GM21723 (cell line): Measurements from ENCODE around the gene IL15.
A peak's percentile ranks its signal among the peaks of the same experiment; 100 is the strongest.

Source experiments
- ATAC-seq: cut with Tn5 transposase; IDR thresholded peaks from one replicate; pipeline ENCODE4 v1.9.1; 2021; ENCODE audit warnings: mild to moderate bottlenecking, moderate library complexity; ENCODE audit not compliant: unreplicated experiment

Gene IL15

DNA sequence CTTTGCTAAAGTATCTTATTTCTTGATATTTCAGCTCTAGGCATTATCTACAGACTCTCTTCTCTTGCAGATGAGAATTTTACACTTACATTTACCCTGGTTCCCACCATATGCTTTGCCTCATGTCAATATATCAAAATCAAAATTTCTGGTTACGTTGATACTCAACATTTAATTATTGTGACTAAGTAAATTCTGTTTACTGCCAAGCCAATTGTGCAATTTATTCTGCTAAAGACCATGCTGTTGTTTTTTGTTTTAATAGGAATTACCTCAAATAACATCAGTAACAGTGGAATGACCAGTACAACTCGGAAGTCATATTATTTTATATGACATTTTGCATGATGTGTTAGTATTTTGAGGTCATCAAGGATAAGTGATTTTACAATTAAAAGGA is 125.5 kb downstream of the IL15 start:
- no peak for ATAC-seq

DNA sequence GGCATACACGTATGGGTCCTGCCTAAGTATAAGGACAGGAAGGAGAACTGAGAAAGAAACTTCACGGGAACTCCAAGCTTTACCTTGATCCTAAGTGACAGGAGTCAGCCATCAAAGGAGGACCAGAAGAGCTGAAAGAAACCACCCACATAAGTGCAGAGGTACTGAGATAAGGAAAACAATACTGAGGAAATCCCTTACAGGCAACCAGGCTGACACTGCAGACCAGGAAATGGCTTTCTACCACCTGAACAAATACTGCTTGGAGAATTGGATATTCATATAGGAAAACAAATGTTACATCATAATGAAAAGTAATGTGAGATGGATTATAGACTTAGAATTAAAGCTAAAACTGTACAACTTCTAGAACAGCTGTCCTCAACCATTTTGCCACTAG is 127.0 kb downstream of the IL15 start:
- ATAC-seq = no peak

DNA sequence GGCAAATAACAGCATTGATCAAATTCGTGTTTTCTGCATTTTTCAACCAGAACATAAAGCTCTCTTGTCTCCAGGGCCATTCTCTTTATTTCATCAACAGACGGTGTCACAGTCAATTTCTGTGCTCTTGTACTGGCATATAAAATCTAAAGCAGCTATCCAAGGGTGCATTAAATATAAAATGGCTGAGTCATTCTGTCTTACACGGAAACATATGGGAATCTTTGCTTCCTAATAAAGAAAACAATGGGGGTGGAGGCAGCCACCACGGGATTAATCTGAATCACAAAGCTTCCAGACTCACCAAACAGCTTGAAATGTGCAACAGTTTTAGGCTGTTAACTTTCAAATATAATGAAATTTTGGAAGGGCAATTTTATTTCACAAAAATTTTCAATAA is 132.6 kb downstream of the IL15 start:
- no peak for ATAC-seq

DNA sequence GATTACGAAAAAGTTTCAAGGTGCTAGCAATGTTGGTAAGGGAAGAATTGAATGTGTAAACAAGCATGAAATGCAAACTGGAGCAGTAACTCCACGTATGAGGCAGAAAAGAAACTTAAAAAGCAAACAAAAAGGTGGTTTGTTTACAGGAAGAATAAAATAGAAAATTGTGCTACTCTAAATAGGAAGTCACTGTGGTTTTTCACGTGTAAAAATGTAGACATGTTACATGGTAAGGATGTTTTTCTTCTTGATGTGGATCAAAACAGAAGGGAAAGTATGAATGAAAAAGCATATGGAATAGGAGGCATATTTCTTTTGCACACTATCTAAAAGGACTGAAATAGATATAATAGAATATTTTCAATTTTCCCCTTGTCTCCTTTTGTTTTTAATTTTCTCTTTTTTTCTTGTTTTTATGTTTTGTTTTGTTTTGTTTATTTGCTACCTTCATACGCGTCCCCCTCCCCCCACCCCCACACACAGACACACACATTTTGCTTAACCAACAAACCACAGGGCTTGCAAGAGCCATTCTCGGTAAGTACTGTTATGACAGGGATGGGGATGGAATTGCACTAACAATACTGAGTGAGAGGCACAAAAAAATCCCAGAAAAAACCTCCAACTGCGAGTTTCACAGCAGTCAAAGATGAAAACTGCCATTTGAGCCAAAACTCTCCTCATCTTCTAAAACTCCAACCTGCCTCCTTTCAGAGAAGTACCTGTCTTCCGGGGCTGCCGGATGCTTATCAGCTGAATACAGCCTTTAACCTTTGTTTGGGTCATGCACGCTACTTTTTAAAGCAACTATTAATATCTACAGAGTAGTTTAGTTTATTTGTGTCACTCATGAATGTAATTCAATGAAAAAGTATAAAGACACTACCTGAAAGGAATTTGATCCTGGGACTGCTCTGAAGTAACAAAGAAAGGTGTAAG is 135.8 kb downstream of the IL15 start:
- ATAC-seq = peak; percentile 52

DNA sequence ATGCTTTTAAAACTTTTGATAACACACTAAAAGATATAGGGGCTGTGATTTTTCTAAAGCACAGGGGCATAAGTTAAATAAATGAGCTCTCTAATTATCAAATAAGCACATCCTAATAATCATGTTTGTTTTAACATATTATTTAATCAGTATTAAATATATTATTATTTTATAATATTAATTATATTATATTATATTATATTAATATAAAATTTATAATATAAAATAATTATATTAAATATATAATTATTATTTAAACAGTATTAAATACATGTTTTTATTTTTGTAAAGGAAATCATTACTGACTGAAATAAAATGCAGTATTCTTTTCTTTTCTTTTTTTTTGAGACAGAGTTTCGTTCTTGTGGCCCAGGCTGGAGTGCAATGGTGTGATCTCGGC is 136.5 kb downstream of the IL15 start:
- no peak for ATAC-seq

DNA sequence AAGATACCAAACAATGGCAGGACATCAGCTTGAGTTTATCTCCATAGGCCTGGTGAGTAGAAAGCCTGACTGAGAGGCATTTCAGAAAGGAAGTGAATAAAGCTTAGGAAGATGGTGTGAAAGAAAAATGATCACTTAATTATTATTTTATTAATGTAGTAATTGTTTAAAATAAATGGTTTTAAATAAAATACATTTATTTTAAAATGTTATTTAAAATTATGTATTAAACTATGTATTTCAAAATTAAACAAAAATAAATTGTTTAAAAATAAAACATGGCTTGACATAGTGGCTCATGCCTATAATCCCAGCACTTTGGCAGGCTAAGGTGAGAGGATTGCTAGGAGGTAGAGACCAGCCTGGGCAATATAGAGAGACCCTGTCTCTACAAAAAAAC is 145.8 kb downstream of the IL15 start:
- ATAC-seq = no peak
